Esophagus (tissue), 2 donors: ENCODE results near the gene ZER1. TPM values are rescaled to one million over a fixed set of nuclear protein-coding genes. Genes with fewer than 3 reads are reported as not detected.

Experiments used
- H3K27ac ChIP-seq, 2 donors: one replicate each; pipeline ENCODE4 v1.5.1; 2013; ENCODE audit warnings: low read depth in 2 of 2, mild to moderate bottlenecking in 2 of 2, inconsistent platforms in 1 of 2, low read length in 1 of 2, moderate library complexity in 1 of 2
- H3K27me3 ChIP-seq, 2 donors: one replicate each; pipeline ENCODE4 v1.6.1; 2013; ENCODE audit warnings: low read length in 2 of 2, control low read depth in 1 of 2, mild to moderate bottlenecking in 1 of 2; ENCODE audit not compliant: insufficient read depth in 2 of 2, control insufficient read depth in 1 of 2
- H3K36me3 ChIP-seq, 2 donors: one replicate each; pipeline ENCODE4 v1.6.1; 2013; ENCODE audit warnings: low read length in 1 of 2; ENCODE audit not compliant: control insufficient read depth in 2 of 2, insufficient read depth in 2 of 2
- H3K4me1 ChIP-seq, 2 donors: one replicate each; pipeline ENCODE4 v1.6.1; 2013; ENCODE audit warnings: low read length in 1 of 2; ENCODE audit not compliant: control insufficient read depth in 2 of 2, insufficient read depth in 2 of 2
- H3K4me3 ChIP-seq, 2 donors: one replicate each; pipeline ENCODE4 v1.5.1; 2013; ENCODE audit warnings: low read length in 2 of 2, mild to moderate bottlenecking in 2 of 2, low read depth in 1 of 2, moderate library complexity in 1 of 2
- H3K9me3 ChIP-seq, 2 donors: one replicate each; pipeline ENCODE4 v1.6.1; 2013; ENCODE audit warnings: mild to moderate bottlenecking in 2 of 2, low read depth in 1 of 2, low read length in 1 of 2, moderate library complexity in 1 of 2; ENCODE audit not compliant: control insufficient read depth in 2 of 2, insufficient read depth in 1 of 2
- WGBS, 2 donors: extraction: QIAGEN DNeasy Blood & Tissue Kit; methylation state at CpG; one replicate each; pipeline ENCODE4 v1.1.7; 2013; 5-methylcytosine and 5-hydroxymethylcytosine counted together
- polyA plus RNA-seq, 2 donors: library from polyadenylated mRNA; stranded (reverse); fragments of 200-250 nt; gene quantifications; one replicate each; pipeline ENCODE4 v1.2.3, GENCODE V29; 2013
- donor health status: healthy with polysubstance abuse.
- donor health status: Bipolar disorder and iron deficiency.

ZER1 gene
- polyA plus RNA-seq, 2 donors, result 15.1 to 16.8 TPM

- 74 to 79% methylated on average over 5 of the region's 5 CpGs for WGBS, 2 donors
- no peak overlapping the region for H3K4me3 ChIP-seq
- H3K4me1 ChIP-seq, result no peaks in the 10 kb centered on the region
- no peaks in the 10 kb centered on the region for H3K27me3 ChIP-seq
- no peaks in the 10 kb centered on the region for H3K36me3 ChIP-seq
- H3K27ac ChIP-seq, result no peak overlapping the region
- H3K9me3 ChIP-seq, result no peaks in the 10 kb centered on the region
Observed at GRCh38 chr9:128773049-128773448, 1.3 kb upstream of the ZER1 start.

- peak overlapping the region; percentile 98 to 99 for H3K27ac ChIP-seq
- H3K4me1 ChIP-seq, result no peaks in the 10 kb centered on the region
- no peaks in the 10 kb centered on the region for H3K36me3 ChIP-seq
- 1% methylated on average over 26 to 28 of the region's 28 CpGs for WGBS, 2 donors
- H3K9me3 ChIP-seq, result no peaks in the 10 kb centered on the region
- no peaks in the 10 kb centered on the region for H3K27me3 ChIP-seq
- peak overlapping the region; percentile 85 to 98 for H3K4me3 ChIP-seq
Observed at GRCh38 chr9:128771094-128771721, 519 bp downstream of the ZER1 start.

GRCh38 chr9:128770286-128771030 is 1.3 kb downstream of the ZER1 start:
- Histone ChIP-seq H3K4me1 (no peaks in the 10 kb centered on the region), H3K9me3 (no peaks in the 10 kb centered on the region), H3K4me3 (peak overlapping the region; percentile 85 to 98), H3K27ac (peak overlapping the region; percentile 98 to 99), H3K27me3 (no peaks in the 10 kb centered on the region), H3K36me3 (no peaks in the 10 kb centered on the region)
- 62 to 70% methylated on average over 11 of the region's 11 CpGs for WGBS, 2 donors

GRCh38 chr9:128768606-128769005 is 3.1 kb downstream of the ZER1 start:
- WGBS, 2 donors, result 89 to 91% methylated on average over 6 of the region's 6 CpGs
- no peaks in the 10 kb centered on the region for H3K4me1 ChIP-seq
- no peak overlapping the region for H3K27ac ChIP-seq

GRCh38 chr9:128765499-128765898 is 6.2 kb downstream of the ZER1 start:
- Histone ChIP-seq H3K4me3 (no peak overlapping the region), H3K27ac (no peak overlapping the region), H3K4me1 (no peaks in the 10 kb centered on the region), H3K36me3 (peaks cover 4 to 9% of the 10 kb centered on the region in 2 donors), H3K9me3 (no peaks in the 10 kb centered on the region), H3K27me3 (no peaks in the 10 kb centered on the region)
- 66 to 80% methylated on average over 3 of the region's 3 CpGs for WGBS, 2 donors

More at GRCh38 chr9:128768606-128769005, 3.1 kb downstream of the ZER1 start:
- Histone ChIP-seq H3K9me3 (no peaks in the 10 kb centered on the region), H3K4me3 (no peak overlapping the region), H3K36me3 (peaks cover 0 to 5% of the 10 kb centered on the region in 2 donors), H3K27me3 (no peaks in the 10 kb centered on the region)

GRCh38 chr9:128764361-128764760 is 7.4 kb downstream of the ZER1 start:
- Histone ChIP-seq H3K36me3 (peaks cover 4 to 9% of the 10 kb centered on the region in 2 donors), H3K4me3 (no peak overlapping the region), H3K4me1 (no peaks in the 10 kb centered on the region), H3K27ac (no peak overlapping the region), H3K9me3 (no peaks in the 10 kb centered on the region), H3K27me3 (no peaks in the 10 kb centered on the region)
- 78 to 85% methylated on average over 6 of the region's 6 CpGs for WGBS, 2 donors

- WGBS, 2 donors, result 82% methylated on average over 9 of the region's 9 CpGs
- H3K27me3 ChIP-seq, result no peaks in the 10 kb centered on the region
- peaks cover 4 to 9% of the 10 kb centered on the region in 2 donors for H3K36me3 ChIP-seq
- H3K9me3 ChIP-seq, result no peaks in the 10 kb centered on the region
- H3K4me3 ChIP-seq, result no peak overlapping the region
- H3K27ac ChIP-seq, result no peak overlapping the region
- H3K4me1 ChIP-seq, result no peaks in the 10 kb centered on the region
Observed at GRCh38 chr9:128762671-128763449, 8.9 kb downstream of the ZER1 start.

- H3K27me3 ChIP-seq, result no peaks in the 10 kb centered on the region
- H3K4me3 ChIP-seq, result no peak overlapping the region
- H3K9me3 ChIP-seq, result no peaks in the 10 kb centered on the region
- H3K36me3 ChIP-seq, result peaks cover 9 to 21% of the 10 kb centered on the region in 2 donors
- no peaks in the 10 kb centered on the region for H3K4me1 ChIP-seq
- WGBS, 2 donors, result 91 to 92% methylated on average over 6 of the region's 6 CpGs
- H3K27ac ChIP-seq, result no peak overlapping the region
Observed at GRCh38 chr9:128757602-128758001, 14.1 kb downstream of the ZER1 start.

GRCh38 chr9:128753627-128754026 is 18.1 kb downstream of the ZER1 start:
- 95% methylated on average over 16 of the region's 16 CpGs for WGBS, 2 donors
- Histone ChIP-seq H3K27me3 (no peaks in the 10 kb centered on the region), H3K4me3 (no peak overlapping the region), H3K27ac (no peak overlapping the region), H3K9me3 (no peaks in the 10 kb centered on the region), H3K4me1 (no peaks in the 10 kb centered on the region), H3K36me3 (peaks cover 14 to 37% of the 10 kb centered on the region in 2 donors)
